ENCODE results near the gene MOB3A. TPM values are rescaled to one million over a fixed set of nuclear protein-coding genes. Genes with fewer than 3 reads are reported as not detected.
A peak's percentile ranks its signal among the peaks of the same experiment; 100 is the strongest.

The MOB3A gene
- total and polyA plus RNA-seq, 9 of the 15 experiments (the other 6 are each of a cell fraction or from before 2014, with no cell fraction given) = 1.1 to 24.1 (median 6.0) TPM

GRCh38 chr19:2043961-2044708, 52.0 kb downstream of the MOB3A start:
- peak overlapping the region in 1 of 2 experiments; percentile 66; a peak in 2 of 4 replicates for H3K9ac ChIP-seq (ENCODE audit: insufficient read depth in 1 of 2, low read depth in 2 of 2, low read length in 2 of 2)
- no peak for TF ChIP-seq ZBTB9 (CRISPR knock-in tag; IDR thresholded peaks at IDR 0.05)
- no peak for TF ChIP-seq ESRRB (CRISPR knock-in tag; IDR thresholded peaks at IDR 0.05; ENCODE audit: borderline replicate concordance)
- TF ChIP-seq KAT8 (IDR thresholded peaks at IDR 0.05; ENCODE audit: low read depth) = no peak
- TF ChIP-seq SNIP1 (IDR thresholded peaks at IDR 0.05; ENCODE audit: low read depth) = no peak
- TF ChIP-seq, protein P1, sequence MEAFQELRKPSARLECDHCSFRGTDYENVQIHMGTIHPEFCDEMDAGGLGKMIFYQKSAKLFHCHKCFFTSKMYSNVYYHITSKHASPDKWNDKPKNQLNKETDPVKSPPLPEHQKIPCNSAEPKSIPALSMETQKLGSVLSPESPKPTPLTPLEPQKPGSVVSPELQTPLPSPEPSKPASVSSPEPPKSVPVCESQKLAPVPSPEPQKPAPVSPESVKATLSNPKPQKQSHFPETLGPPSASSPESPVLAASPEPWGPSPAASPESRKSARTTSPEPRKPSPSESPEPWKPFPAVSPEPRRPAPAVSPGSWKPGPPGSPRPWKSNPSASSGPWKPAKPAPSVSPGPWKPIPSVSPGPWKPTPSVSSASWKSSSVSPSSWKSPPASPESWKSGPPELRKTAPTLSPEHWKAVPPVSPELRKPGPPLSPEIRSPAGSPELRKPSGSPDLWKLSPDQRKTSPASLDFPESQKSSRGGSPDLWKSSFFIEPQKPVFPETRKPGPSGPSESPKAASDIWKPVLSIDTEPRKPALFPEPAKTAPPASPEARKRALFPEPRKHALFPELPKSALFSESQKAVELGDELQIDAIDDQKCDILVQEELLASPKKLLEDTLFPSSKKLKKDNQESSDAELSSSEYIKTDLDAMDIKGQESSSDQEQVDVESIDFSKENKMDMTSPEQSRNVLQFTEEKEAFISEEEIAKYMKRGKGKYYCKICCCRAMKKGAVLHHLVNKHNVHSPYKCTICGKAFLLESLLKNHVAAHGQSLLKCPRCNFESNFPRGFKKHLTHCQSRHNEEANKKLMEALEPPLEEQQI (IDR thresholded peaks at IDR 0.05) = no peak
- peak; percentile 47 for TF ChIP-seq HMGN3 (IDR thresholded peaks at IDR 0.05; ENCODE audit: borderline replicate concordance, extremely low read depth, insufficient read length, low read depth, low read length)
- TF ChIP-seq TRIM28 (IDR thresholded peaks at IDR 0.05) = no peak
- TF ChIP-seq, protein P2, sequence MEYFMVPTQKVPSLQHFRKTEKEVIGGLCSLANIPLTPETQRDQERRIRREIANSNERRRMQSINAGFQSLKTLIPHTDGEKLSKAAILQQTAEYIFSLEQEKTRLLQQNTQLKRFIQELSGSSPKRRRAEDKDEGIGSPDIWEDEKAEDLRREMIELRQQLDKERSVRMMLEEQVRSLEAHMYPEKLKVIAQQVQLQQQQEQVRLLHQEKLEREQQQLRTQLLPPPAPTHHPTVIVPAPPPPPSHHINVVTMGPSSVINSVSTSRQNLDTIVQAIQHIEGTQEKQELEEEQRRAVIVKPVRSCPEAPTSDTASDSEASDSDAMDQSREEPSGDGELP (CRISPR knock-in tag; IDR thresholded peaks at IDR 0.05; ENCODE audit: borderline replicate concordance) = 0 out of 2 replicates have a peak, but pooled peaks have one; percentile 42
- no peak for TF ChIP-seq STAT6 (CRISPR knock-in tag; IDR thresholded peaks at IDR 0.05)

More at GRCh38 chr19:2043961-2044708, 52.0 kb downstream of the MOB3A start:
- Histone ChIP-seq H3K27ac (ENCODE audit: extremely low read depth, low read depth, low read length) (peak overlapping the region; percentile 18; the same call in 1 of the 3 replicates), H3K79me2 (ENCODE audit: control insufficient read depth, insufficient read depth, low read length) (peaks cover 39% of the 10 kb centered on the region), H3K27me3 (ENCODE audit: control insufficient read depth in 2 of 2, insufficient read depth in 2 of 2, low read length in 2 of 2) (no peaks in the 10 kb centered on the region), H3K36me3 (ENCODE audit: control insufficient read depth, insufficient read depth, low read length) (peaks cover 93% of the 10 kb centered on the region; the same call in 2 of the 3 replicates), H3K4me1 (replicated peaks in 1 of 2; ENCODE audit: control insufficient read depth in 2 of 2, insufficient read depth in 2 of 2, low read length in 2 of 2) (peaks cover 21 to 91% of the 10 kb centered on the region in 2 experiments), H3K9me3 (replicated peaks; ENCODE audit: control insufficient read depth, insufficient read depth, low read depth, low read length) (no peaks in the 10 kb centered on the region), H3K4me2 (ENCODE audit: insufficient read depth, low read length) (no peak overlapping the region), H4K20me1 (replicated peaks; ENCODE audit: control insufficient read depth, insufficient read depth, low read length) (peaks cover 25% of the 10 kb centered on the region), H3K4me3 (no peak overlapping the region), H3K9me1 (ENCODE audit: control insufficient read depth, insufficient read depth, low read length) (peaks cover 3% of the 10 kb centered on the region), H2AFZ (ENCODE audit: low read depth, low read length) (no peak overlapping the region)
- WGBS (ENCODE audit: insufficient coverage, low coverage, missing lambda C conversion rate) = 74% methylated on average over 8 of the region's 11 CpGs
- in situ Hi-C loops (cut with MboI) = no loop called here
- FAIRE-seq (no peak), DNase-seq (ENCODE audit: extremely low read depth in 1 of 4, low spot score in 3 of 4) (peak in 2 of 4 experiments; percentile 7 to 8), ATAC-seq (no peak)
- ChIA-PET CTCF (ENCODE audit: low intra/inter-chr PET ratio) (no interaction called here), POLR2A (interaction anchor here (0.6 to 2.3 kb wide), 9 partner anchors 8 to 352 kb away, joined by 3 to 18 read pairs (median 5); no protein-coding TSS in a partner anchor)
- no TSS peak for BruUV-seq (replicated peaks)
- intact Hi-C loops (cut with micrococcal nuclease) = no loop called here

Data from K562 (cell line).